Measurements from ENCODE around the gene AXIN1.

Gene AXIN1

GRCh38 chr16:371515-372301 lies 19.2 kb upstream of the AXIN1 start:
- TF ChIP-seq CTCF (IDR thresholded peaks at IDR 0.05; ENCODE audit: low read depth, low read length): no peak
- H3K4me3 ChIP-seq (ENCODE audit: low read depth, low read length): no peak overlapping the region

GRCh38 chr16:370979-371514 lies 18.5 kb upstream of the AXIN1 start:
- no peak overlapping the region; the same call in 1 of the 2 replicates for H3K4me3 ChIP-seq (ENCODE audit: low read depth, low read length)
- no peak for TF ChIP-seq CTCF (IDR thresholded peaks at IDR 0.05; ENCODE audit: low read depth, low read length)

- H3K4me3 ChIP-seq (ENCODE audit: low read depth, low read length): peak within 1 kb of the TSS; percentile 40
- TF ChIP-seq CTCF (IDR thresholded peaks at IDR 0.05; ENCODE audit: low read depth, low read length): no peak
Observed at GRCh38 chr16:370443-370842, 17.9 kb upstream of the AXIN1 start, which contains the start of gene MRPL28. TSS of gene MRPL28 (minus strand) at chr16:370538. CDS start at chr16:370218, 320 bp downstream.

- no peak for TF ChIP-seq CTCF (IDR thresholded peaks at IDR 0.05; ENCODE audit: low read depth, low read length)
- H3K4me3 ChIP-seq (ENCODE audit: low read depth, low read length): peak overlapping the region; percentile 40
Observed at GRCh38 chr16:369866-370436, 17.4 kb upstream of the AXIN1 start.

- peak overlapping the region; percentile 40 for H3K4me3 ChIP-seq (ENCODE audit: low read depth, low read length)
- no peak for TF ChIP-seq CTCF (IDR thresholded peaks at IDR 0.05; ENCODE audit: low read depth, low read length)
Observed at GRCh38 chr16:369275-369865, 16.8 kb upstream of the AXIN1 start.

- no peak for TF ChIP-seq CTCF (IDR thresholded peaks at IDR 0.05; ENCODE audit: low read depth, low read length)
- H3K4me3 ChIP-seq (ENCODE audit: low read depth, low read length): no peak overlapping the region
Observed at GRCh38 chr16:368388-369158, 16.1 kb upstream of the AXIN1 start.
